ENCODE results near the gene TMPRSS15.
"Not testable (repeated sequence)": the region's sequence is repeated elsewhere in the genome, so short reads cannot be mapped to it uniquely, and the experiment has no call there.

Gene TMPRSS15

GRCh38 chr21:18403735-18404450 is at the start of gene TMPRSS15:
Gene TMPRSS15, minus strand, starts transcription at chr21:18403785. Its CDS starts 163 bp downstream, at chr21:18403622.
- no peak for DNase-seq (ENCODE audit: extremely low read depth in 1 of 2, low read depth in 1 of 2)

- no peak for DNase-seq (ENCODE audit: extremely low read depth in 1 of 2, low read depth in 1 of 2)
Observed at GRCh38 chr21:18451670-18452069, 48.1 kb upstream of the TMPRSS15 start.

GRCh38 chr21:18449605-18450550 is 46.3 kb upstream of the TMPRSS15 start:
- no peak for DNase-seq (ENCODE audit: extremely low read depth in 1 of 2, low read depth in 1 of 2)

- DNase-seq (ENCODE audit: extremely low read depth in 1 of 2, low read depth in 1 of 2), result no peak
Observed at GRCh38 chr21:18443701-18444100, 40.1 kb upstream of the TMPRSS15 start.

GRCh38 chr21:18443085-18443484 is 39.5 kb upstream of the TMPRSS15 start:
- no peak for DNase-seq (ENCODE audit: extremely low read depth in 1 of 2, low read depth in 1 of 2)

- DNase-seq (ENCODE audit: extremely low read depth in 1 of 2, low read depth in 1 of 2), result no peak
Observed at GRCh38 chr21:18430341-18430740, 26.8 kb upstream of the TMPRSS15 start.

- DNase-seq (ENCODE audit: extremely low read depth in 1 of 2, low read depth in 1 of 2), result no peak
Observed at GRCh38 chr21:18424276-18424675, 20.7 kb upstream of the TMPRSS15 start.

GRCh38 chr21:18417141-18417790 is 13.7 kb upstream of the TMPRSS15 start:
- DNase-seq (ENCODE audit: extremely low read depth in 1 of 2, low read depth in 1 of 2), result no peak

- DNase-seq (ENCODE audit: extremely low read depth in 1 of 2, low read depth in 1 of 2), result no peak
Observed at GRCh38 chr21:18411565-18411964, 8.0 kb upstream of the TMPRSS15 start.

- DNase-seq (ENCODE audit: extremely low read depth in 1 of 2, low read depth in 1 of 2), result no peak
Observed at GRCh38 chr21:18409579-18409978, 6.0 kb upstream of the TMPRSS15 start.

GRCh38 chr21:18398843-18399242 is 4.7 kb downstream of the TMPRSS15 start:
- DNase-seq (ENCODE audit: extremely low read depth in 1 of 2, low read depth in 1 of 2), result no peak

GRCh38 chr21:18387994-18388393 is 15.6 kb downstream of the TMPRSS15 start:
- DNase-seq (ENCODE audit: extremely low read depth in 1 of 2, low read depth in 1 of 2), result no peak

- DNase-seq (ENCODE audit: extremely low read depth in 1 of 2, low read depth in 1 of 2), result no peak
Observed at GRCh38 chr21:18384771-18385170, 18.8 kb downstream of the TMPRSS15 start.

- not testable (repeated sequence) for DNase-seq (ENCODE audit: extremely low read depth in 1 of 2, low read depth in 1 of 2)
Observed at GRCh38 chr21:18382934-18383619, 20.5 kb downstream of the TMPRSS15 start.

- DNase-seq (ENCODE audit: extremely low read depth in 1 of 2, low read depth in 1 of 2), result no peak
Observed at GRCh38 chr21:18382141-18382540, 21.4 kb downstream of the TMPRSS15 start.

GRCh38 chr21:18373606-18374005 is 30.0 kb downstream of the TMPRSS15 start:
- no peak for DNase-seq (ENCODE audit: extremely low read depth in 1 of 2, low read depth in 1 of 2)

GRCh38 chr21:18370301-18370700 is 33.3 kb downstream of the TMPRSS15 start:
- DNase-seq (ENCODE audit: extremely low read depth in 1 of 2, low read depth in 1 of 2), result no peak

GRCh38 chr21:18369115-18369514 is 34.5 kb downstream of the TMPRSS15 start:
- DNase-seq (ENCODE audit: extremely low read depth in 1 of 2, low read depth in 1 of 2), result no peak

- DNase-seq (ENCODE audit: extremely low read depth in 1 of 2, low read depth in 1 of 2), result no peak
Observed at GRCh38 chr21:18368205-18368604, 35.4 kb downstream of the TMPRSS15 start.

GRCh38 chr21:18356801-18357200 is 46.8 kb downstream of the TMPRSS15 start:
- DNase-seq (ENCODE audit: extremely low read depth in 1 of 2, low read depth in 1 of 2), result no peak

GRCh38 chr21:18354947-18355346 is 48.6 kb downstream of the TMPRSS15 start:
- DNase-seq (ENCODE audit: extremely low read depth in 1 of 2, low read depth in 1 of 2), result no peak
